Suprapubic skin (tissue), 4 donors: ENCODE measurements around the gene CMPK2.

Experiments
- CTCF ChIP-seq, 2 donors: fragments of 200-600 bp in 1 of 2; fragments of 450-650 bp in 1 of 2; sonication (generic) in 1 of 2; IDR thresholded peaks; one replicate each; pipeline ENCODE4 v1.5.1; 2016 to 2019; ENCODE audit warnings: antibody characterized with exemption in 2 of 2, mild to moderate bottlenecking in 1 of 2, moderate library complexity in 1 of 2
- EP300 ChIP-seq: sonication (generic); formaldehyde crosslinking; IDR thresholded peaks from one replicate; pipeline ENCODE4 v1.6.1; 2017; ENCODE audit warnings: antibody characterized with exemption
- POLR2A ChIP-seq, 2 donors: fragments of 450-650 bp; IDR thresholded peaks; one replicate each; pipeline ENCODE4 v1.6.1; 2017; ENCODE audit warnings: antibody characterized with exemption in 2 of 2, mild to moderate bottlenecking in 2 of 2, moderate library complexity in 2 of 2
- POLR2AphosphoS5 ChIP-seq, 3 donors: sonication (generic); formaldehyde crosslinking; IDR thresholded peaks; one replicate each; pipeline ENCODE4 v1.6.1; 2017; ENCODE audit warnings: antibody characterized with exemption in 3 of 3

GRCh38 chr2:6909431-6910385 is 44.0 kb upstream of the CMPK2 start:
- no peak for TF ChIP-seq CTCF (IDR thresholded peaks at IDR 0.05)
- no peak for TF ChIP-seq POLR2AphosphoS5 (IDR thresholded peaks at IDR 0.05)
- no peak for TF ChIP-seq POLR2A (IDR thresholded peaks at IDR 0.05)
- no peak for TF ChIP-seq EP300
